Measurements from ENCODE around the gene ITGAL. TPM values are rescaled to one million over a fixed set of nuclear protein-coding genes. Genes with fewer than 3 reads are reported as not detected.

ITGAL gene
- total RNA-seq, 1 experiment from 2014 or later, result 0.57 TPM

- no peaks in the 10 kb centered on the region for H3K36me3 Mint-ChIP-seq (ENCODE audit: insufficient read depth, unreplicated experiment)
- ChIA-PET POLR2A (no interaction called here), CTCF (no interaction called here)
- no peaks in the 10 kb centered on the region for H3K27me3 Mint-ChIP-seq (ENCODE audit: insufficient read depth, unreplicated experiment)
- no peaks in the 10 kb centered on the region for H3K9me3 ChIP-seq
- intact Hi-C loops (cut with micrococcal nuclease; ENCODE audit: unreplicated experiment), result no loop called here
- H3K27me3 ChIP-seq (replicated peaks; ENCODE audit: control insufficient read depth, insufficient read depth, low read length), result no peaks in the 10 kb centered on the region
- no peaks in the 10 kb centered on the region for H3K4me1 Mint-ChIP-seq (ENCODE audit: low read depth, unreplicated experiment)
- no peak overlapping the region for H3K27ac Mint-ChIP-seq (ENCODE audit: unreplicated experiment)
- no peaks in the 10 kb centered on the region for H3K9me3 Mint-ChIP-seq (ENCODE audit: unreplicated experiment)
- no peak overlapping the region for H3K4me3 ChIP-seq (ENCODE audit: low read depth, low read length)
- no peaks in the 10 kb centered on the region for H3K36me3 ChIP-seq (ENCODE audit: control insufficient read depth, insufficient read depth, low read length)
- no peak for DNase-seq
- BruUV-seq (replicated peaks), result no TSS peak
- H3K4me3 Mint-ChIP-seq (ENCODE audit: unreplicated experiment), result no peak overlapping the region
- H3K4me1 ChIP-seq, result no peaks in the 10 kb centered on the region
- no peak for TF ChIP-seq CTCF (IDR thresholded peaks at IDR 0.05; ENCODE audit: insufficient read depth in 1 of 2, low read depth in 1 of 2, low read length in 1 of 2, severe bottlenecking in 1 of 2, unreplicated experiment in 1 of 2)
Observed at GRCh38 chr16:30515275-30515674, 42.7 kb downstream of the ITGAL start.

DNA sequence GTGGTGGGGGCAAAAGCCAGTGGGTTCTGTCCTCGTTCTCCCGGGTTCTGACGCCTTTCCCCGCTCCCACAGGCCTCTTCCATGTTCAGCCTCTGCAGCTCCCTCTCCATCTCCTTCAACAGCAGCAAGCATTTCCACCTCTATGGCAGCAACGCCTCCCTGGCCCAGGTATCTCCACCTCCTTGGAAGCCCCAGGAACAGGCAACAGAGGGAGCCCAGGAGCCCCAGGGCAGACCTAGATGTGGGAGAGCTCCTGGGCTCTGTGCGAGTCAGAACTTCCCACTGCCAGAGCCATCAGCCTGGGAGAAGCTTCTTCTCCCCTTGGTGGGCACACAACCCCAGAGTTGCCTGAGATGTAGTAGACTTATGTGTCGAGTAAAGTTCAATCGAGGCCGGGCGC, 46.0 kb downstream of the ITGAL start:
- DNase-seq, result no peak
- no peaks in the 10 kb centered on the region for H3K9me3 Mint-ChIP-seq (ENCODE audit: unreplicated experiment)
- no peaks in the 10 kb centered on the region for H3K36me3 Mint-ChIP-seq (ENCODE audit: insufficient read depth, unreplicated experiment)
- no peaks in the 10 kb centered on the region for H3K9me3 ChIP-seq
- no peaks in the 10 kb centered on the region for H3K27me3 ChIP-seq (replicated peaks; ENCODE audit: control insufficient read depth, insufficient read depth, low read length)
- peaks cover 15% of the 10 kb centered on the region for H3K4me1 ChIP-seq
- H3K4me1 Mint-ChIP-seq (ENCODE audit: low read depth, unreplicated experiment), result peaks cover 8% of the 10 kb centered on the region
- H3K27ac Mint-ChIP-seq (ENCODE audit: unreplicated experiment), result no peak overlapping the region
- no peaks in the 10 kb centered on the region for H3K27me3 Mint-ChIP-seq (ENCODE audit: insufficient read depth, unreplicated experiment)
- POLR2A ChIA-PET, result no interaction called here
- intact Hi-C loops (cut with micrococcal nuclease; ENCODE audit: unreplicated experiment), result no loop called here
- CTCF ChIA-PET, result interaction anchor here (0.6 kb wide), 1 partner anchor 89 kb away, joined by 3 read pairs; the partner anchor contains the start of gene DCTPP1
- BruUV-seq (replicated peaks), result no TSS peak
- no peaks in the 10 kb centered on the region for H3K36me3 ChIP-seq (ENCODE audit: control insufficient read depth, insufficient read depth, low read length)
- no peak for TF ChIP-seq CTCF (IDR thresholded peaks at IDR 0.05; ENCODE audit: insufficient read depth in 1 of 2, low read depth in 1 of 2, low read length in 1 of 2, severe bottlenecking in 1 of 2, unreplicated experiment in 1 of 2)
- no peak overlapping the region for H3K4me3 ChIP-seq (ENCODE audit: low read depth, low read length)
- no peak overlapping the region for H3K4me3 Mint-ChIP-seq (ENCODE audit: unreplicated experiment)

DNA sequence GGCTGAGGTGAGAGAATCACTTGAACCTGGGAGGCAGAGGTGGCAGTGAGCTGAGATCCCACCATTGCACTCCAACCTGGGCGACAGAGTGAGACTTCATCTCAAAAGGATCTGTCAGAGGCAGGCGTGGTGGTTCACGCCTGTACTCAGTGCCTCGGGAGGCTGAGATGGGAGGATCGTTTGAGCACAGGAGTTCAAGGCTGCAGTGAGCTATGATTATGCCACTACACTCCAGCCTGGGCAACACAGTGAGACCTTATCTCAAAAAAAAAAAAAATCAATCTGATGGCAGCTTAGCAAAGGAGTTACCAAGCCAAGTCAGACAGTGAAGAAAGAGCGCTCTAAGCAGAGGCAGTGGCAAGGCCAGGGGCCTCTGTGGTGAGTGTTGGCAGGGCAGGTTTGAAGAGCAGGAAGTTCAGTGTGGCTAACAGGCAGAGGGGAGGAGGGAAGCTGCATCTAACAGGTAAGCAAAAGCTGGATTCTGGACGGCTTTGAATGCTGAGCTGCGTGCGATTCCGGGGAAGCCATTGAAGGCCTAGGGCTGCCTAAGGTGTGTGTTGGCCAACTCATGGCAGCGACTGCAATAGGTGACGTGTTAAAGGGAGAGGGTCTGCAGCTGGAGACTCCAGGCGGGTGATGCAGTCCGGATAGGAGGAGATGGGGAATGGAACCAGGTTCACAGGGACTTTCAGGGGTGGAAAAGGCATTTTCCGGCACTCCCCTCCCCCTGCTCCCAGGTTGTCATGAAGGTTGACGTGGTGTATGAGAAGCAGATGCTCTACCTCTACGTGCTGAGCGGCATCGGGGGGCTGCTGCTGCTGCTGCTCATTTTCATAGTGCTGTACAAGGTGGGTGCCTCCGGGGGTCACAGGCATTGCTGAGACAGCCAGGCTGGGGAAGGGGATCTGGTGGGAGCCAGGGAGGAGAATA, 46.8 kb downstream of the ITGAL start:
- Mint-ChIP-seq H3K4me1 (ENCODE audit: low read depth, unreplicated experiment) (peaks cover 8% of the 10 kb centered on the region), H3K9me3 (ENCODE audit: unreplicated experiment) (no peaks in the 10 kb centered on the region), H3K27me3 (ENCODE audit: insufficient read depth, unreplicated experiment) (no peaks in the 10 kb centered on the region), H3K27ac (ENCODE audit: unreplicated experiment) (no peak overlapping the region), H3K36me3 (ENCODE audit: insufficient read depth, unreplicated experiment) (peaks cover 3% of the 10 kb centered on the region), H3K4me3 (ENCODE audit: unreplicated experiment) (no peak overlapping the region)
- ChIA-PET POLR2A (no interaction called here), CTCF (interaction anchor here (0.7 kb wide), 1 partner anchor 1977 kb away, joined by 4 read pairs; no protein-coding TSS in a partner anchor)
- BruUV-seq (replicated peaks), result no TSS peak
- Histone ChIP-seq H3K4me3 (ENCODE audit: low read depth, low read length) (no peak overlapping the region), H3K9me3 (no peaks in the 10 kb centered on the region), H3K4me1 (peaks cover 15% of the 10 kb centered on the region), H3K36me3 (ENCODE audit: control insufficient read depth, insufficient read depth, low read length) (no peaks in the 10 kb centered on the region), H3K27me3 (replicated peaks; ENCODE audit: control insufficient read depth, insufficient read depth, low read length) (no peaks in the 10 kb centered on the region)
- no peak for TF ChIP-seq CTCF (IDR thresholded peaks at IDR 0.05; ENCODE audit: insufficient read depth in 1 of 2, low read depth in 1 of 2, low read length in 1 of 2, severe bottlenecking in 1 of 2, unreplicated experiment in 1 of 2)
- intact Hi-C loops (cut with micrococcal nuclease; ENCODE audit: unreplicated experiment), result loop anchor here (10.0 kb wide), 1 partner anchor 135 kb away; the partner anchor contains the start of genes FBRS and PRR14
- no peak for DNase-seq
